Activated CD4-positive, alpha-beta T cell treated with anti-CD3 and anti-CD28 coated beads for 36 hours (primary cell): Measurements from ENCODE around the gene PLPPR1. TPM values are rescaled to one million over a fixed set of nuclear protein-coding genes. Genes with fewer than 3 reads are reported as not detected.
"Not testable (repeated sequence)": the region's sequence is repeated elsewhere in the genome, so short reads cannot be mapped to it uniquely, and the experiment has no call there.

ENCODE experiments used
- ATAC-seq: fragments of 200-7000 bp; cut with Tn5 transposase; one replicate; pipeline ENCODE4 v1.10.0; 2021; ENCODE audit warnings: mild to moderate bottlenecking, moderate library complexity
- CTCF ChIA-PET: fragments of 350-600 bp; sonication (Branson Sonifier 250); formaldehyde crosslinking; loops from one replicate; lab custom pipeline; 2021; ENCODE audit warnings: antibody characterized with exemption; lab: Charles Lee
- POLR2A ChIA-PET: fragments of 350-600 bp; sonication (Branson Sonifier 250); formaldehyde crosslinking; loops from one replicate; lab custom pipeline; 2021; ENCODE audit warnings: antibody characterized with exemption, inconsistent platforms; lab: Charles Lee
- DNase-seq: peaks from one replicate; pipeline ENCODE4 v3.0.0-alpha.2; 2020
- H3K27ac Mint-ChIP-seq: one replicate; pipeline ENCODE4 v1.8.0; 2021; ENCODE audit warnings: mixed read lengths
- H3K27me3 Mint-ChIP-seq: one replicate; pipeline ENCODE4 v1.8.0; 2021; ENCODE audit warnings: mixed read lengths
- H3K36me3 Mint-ChIP-seq: one replicate; pipeline ENCODE4 v1.8.0; 2021; ENCODE audit warnings: low read depth, mixed read lengths
- H3K4me1 Mint-ChIP-seq: one replicate; pipeline ENCODE4 v1.8.0; 2021; ENCODE audit warnings: mixed read lengths
- H3K4me3 Mint-ChIP-seq: one replicate; pipeline ENCODE4 v1.8.0; 2021; ENCODE audit warnings: mild to moderate bottlenecking, moderate library complexity, mixed read lengths
- H3K9me3 Mint-ChIP-seq: one replicate; pipeline ENCODE4 v1.8.0; 2021; ENCODE audit warnings: low read depth, mixed read lengths
- intact Hi-C, 2 experiments: fragments of 100-400 bp; cut with DNase I in 1 of 2; cut with micrococcal nuclease in 1 of 2; formaldehyde crosslinking; loops; one replicate each; pipeline versions ENCODE4 v1.14.2 to v1.15.1; 2022 to 2024; cut with DNase I, micrococcal nuclease
- total RNA-seq, 2 experiments: library from RNA; stranded (reverse); gene quantifications; one replicate each; pipeline ENCODE4 v1.2.3, GENCODE V29; 2021

PLPPR1 gene
- total RNA-seq, 2 experiments from 2014 or later = not detected

DNA sequence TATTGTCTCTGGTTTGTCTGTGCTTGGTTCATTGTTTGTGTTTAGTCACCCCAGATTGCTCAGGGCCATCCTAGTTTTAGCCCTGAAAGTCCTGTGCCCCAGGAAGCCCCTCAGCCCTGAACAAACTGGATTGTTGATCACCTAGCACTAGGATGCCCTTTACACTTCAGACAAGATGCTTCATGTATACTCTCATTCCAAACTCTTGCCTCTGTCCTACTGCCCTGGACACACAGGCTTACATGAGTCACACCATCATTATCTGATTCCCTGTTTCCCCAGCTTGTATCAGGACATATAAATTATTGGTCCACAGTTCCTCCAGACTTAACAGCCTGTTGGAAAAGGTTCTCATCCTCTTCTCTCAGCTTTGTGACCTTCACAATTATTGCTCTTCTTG, 236.2 kb downstream of the PLPPR1 start:
- intact Hi-C loops = no loop called here
- ChIA-PET CTCF (no interaction called here), POLR2A (no interaction called here)
- no peak overlapping the region for H3K27ac Mint-ChIP-seq
- ATAC-seq = no peak
- no peak for DNase-seq
- no peak overlapping the region for H3K4me3 Mint-ChIP-seq
- H3K9me3 Mint-ChIP-seq = no peaks in the 10 kb centered on the region
- peaks cover 3% of the 10 kb centered on the region for H3K27me3 Mint-ChIP-seq
- H3K4me1 Mint-ChIP-seq = no peaks in the 10 kb centered on the region
- H3K36me3 Mint-ChIP-seq = no peaks in the 10 kb centered on the region

GRCh38 chr9:101265261-101265660, 236.7 kb downstream of the PLPPR1 start:
- no peak overlapping the region for H3K27ac Mint-ChIP-seq
- no peak for ATAC-seq
- POLR2A ChIA-PET = no interaction called here
- CTCF ChIA-PET = no interaction called here
- H3K9me3 Mint-ChIP-seq = no peaks in the 10 kb centered on the region
- no peaks in the 10 kb centered on the region for H3K36me3 Mint-ChIP-seq
- intact Hi-C loops = no loop called here
- H3K27me3 Mint-ChIP-seq = peaks cover 3% of the 10 kb centered on the region
- H3K4me1 Mint-ChIP-seq = no peaks in the 10 kb centered on the region
- no peak for DNase-seq
- H3K4me3 Mint-ChIP-seq = no peak overlapping the region

- no peak overlapping the region for H3K4me3 Mint-ChIP-seq
- ATAC-seq (no peak), DNase-seq (no peak)
- CTCF ChIA-PET = no interaction called here
- no peaks in the 10 kb centered on the region for H3K36me3 Mint-ChIP-seq
- no peak overlapping the region for H3K27ac Mint-ChIP-seq
- no peaks in the 10 kb centered on the region for H3K4me1 Mint-ChIP-seq
- H3K27me3 Mint-ChIP-seq = peaks cover 3% of the 10 kb centered on the region
- POLR2A ChIA-PET = no interaction called here
- no peaks in the 10 kb centered on the region for H3K9me3 Mint-ChIP-seq
- intact Hi-C loops = no loop called here
Measured at GRCh38 chr9:101268426-101268825, 239.9 kb downstream of the PLPPR1 start.

DNA sequence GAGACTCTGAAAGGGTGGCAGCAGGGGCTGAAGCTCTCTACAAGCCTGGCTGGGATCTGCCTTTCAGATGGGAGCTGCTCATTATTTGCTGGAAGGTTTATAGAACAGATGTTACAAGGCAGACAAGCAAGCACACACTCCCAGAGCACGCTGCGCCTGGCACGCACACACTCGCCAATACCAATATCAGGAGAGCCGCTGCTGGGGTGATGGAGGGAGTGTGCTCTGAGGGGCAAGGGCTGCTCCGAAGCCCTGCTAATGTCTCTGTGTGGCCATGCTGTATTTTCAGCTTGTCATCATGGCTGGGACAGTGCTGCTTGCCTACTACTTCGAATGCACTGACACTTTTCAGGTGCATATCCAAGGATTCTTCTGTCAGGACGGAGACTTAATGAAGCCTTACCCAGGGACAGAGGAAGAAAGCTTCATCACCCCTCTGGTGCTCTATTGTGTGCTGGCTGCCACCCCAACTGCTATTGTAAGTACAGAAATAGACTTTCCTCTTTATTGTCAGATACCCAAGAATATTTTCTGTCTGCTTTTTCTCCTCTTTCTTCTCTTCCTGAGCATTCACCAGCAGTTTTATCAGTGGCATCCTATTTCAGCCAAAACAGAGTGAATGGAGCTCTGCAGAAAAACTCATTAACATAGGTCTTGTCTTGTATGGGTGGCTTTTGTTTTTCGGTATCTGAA, 241.2 kb downstream of the PLPPR1 start:
- DNase-seq (no peak), ATAC-seq (no peak)
- no peaks in the 10 kb centered on the region for H3K4me1 Mint-ChIP-seq
- no peak overlapping the region for H3K4me3 Mint-ChIP-seq
- intact Hi-C loops = no loop called here
- ChIA-PET POLR2A (no interaction called here), CTCF (interaction anchor here (0.6 kb wide), 1 partner anchor 117 kb away, joined by 3 read pairs; no protein-coding TSS in a partner anchor)
- peaks cover 3% of the 10 kb centered on the region for H3K27me3 Mint-ChIP-seq
- H3K27ac Mint-ChIP-seq = no peak overlapping the region
- no peaks in the 10 kb centered on the region for H3K36me3 Mint-ChIP-seq
- no peaks in the 10 kb centered on the region for H3K9me3 Mint-ChIP-seq

DNA sequence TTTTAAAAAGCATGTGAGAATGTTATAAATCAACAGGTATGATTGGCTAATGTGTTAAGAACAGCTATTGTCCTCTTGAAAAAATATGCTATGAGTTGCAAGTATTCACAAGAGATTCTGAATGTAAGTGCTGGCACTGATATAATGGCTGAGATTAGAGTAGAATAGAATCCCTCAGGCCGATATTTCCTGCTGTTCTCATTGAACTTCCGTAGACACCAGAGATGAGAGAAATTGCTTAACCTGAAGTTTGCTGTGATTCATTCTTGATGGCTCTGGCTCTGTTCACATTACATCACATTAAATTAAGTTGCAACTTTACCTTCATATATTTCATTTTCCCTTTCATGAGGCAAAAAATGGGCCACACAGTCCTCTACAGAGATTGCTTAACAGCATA, 241.8 kb downstream of the PLPPR1 start:
- no peaks in the 10 kb centered on the region for H3K9me3 Mint-ChIP-seq
- ChIA-PET POLR2A (no interaction called here), CTCF (no interaction called here)
- no peaks in the 10 kb centered on the region for H3K4me1 Mint-ChIP-seq
- intact Hi-C loops = no loop called here
- no peak overlapping the region for H3K27ac Mint-ChIP-seq
- H3K36me3 Mint-ChIP-seq = no peaks in the 10 kb centered on the region
- peaks cover 1% of the 10 kb centered on the region for H3K27me3 Mint-ChIP-seq
- DNase-seq (no peak), ATAC-seq (no peak)
- H3K4me3 Mint-ChIP-seq = no peak overlapping the region

DNA sequence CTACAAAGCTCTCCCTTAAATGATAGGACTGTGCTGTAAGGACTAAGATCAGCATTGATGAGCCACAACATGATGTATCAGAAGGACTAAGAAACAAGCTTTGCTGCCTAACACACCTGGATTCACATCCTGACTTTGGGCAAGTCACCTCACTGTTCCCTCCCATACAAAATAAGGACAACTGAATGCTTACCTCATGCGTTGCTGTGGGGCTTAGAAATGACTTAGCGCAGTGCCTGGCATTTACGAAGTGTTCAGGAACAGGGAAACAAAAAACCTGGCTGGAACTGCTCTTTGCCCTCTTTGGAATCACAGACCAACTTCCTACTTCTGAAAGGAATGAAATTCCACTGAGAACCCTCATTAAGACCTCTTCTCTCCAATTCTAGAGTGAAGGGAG, 242.6 kb downstream of the PLPPR1 start:
- Mint-ChIP-seq H3K4me3 (no peak overlapping the region), H3K4me1 (no peaks in the 10 kb centered on the region), H3K36me3 (no peaks in the 10 kb centered on the region), H3K27ac (no peak overlapping the region), H3K27me3 (peaks cover 2% of the 10 kb centered on the region), H3K9me3 (no peaks in the 10 kb centered on the region)
- CTCF ChIA-PET = no interaction called here
- no peak for DNase-seq
- intact Hi-C loops = no loop called here
- no peak for ATAC-seq
- POLR2A ChIA-PET = no interaction called here

- intact Hi-C loops = no loop called here
- ChIA-PET CTCF (no interaction called here), POLR2A (no interaction called here)
- DNase-seq (no peak), ATAC-seq (no peak)
- H3K27ac Mint-ChIP-seq = no peak overlapping the region
- no peaks in the 10 kb centered on the region for H3K4me1 Mint-ChIP-seq
- no peaks in the 10 kb centered on the region for H3K36me3 Mint-ChIP-seq
- no peak overlapping the region for H3K4me3 Mint-ChIP-seq
- H3K9me3 Mint-ChIP-seq = peaks cover 2% of the 10 kb centered on the region
- peaks cover 13% of the 10 kb centered on the region for H3K27me3 Mint-ChIP-seq
Measured at GRCh38 chr9:101274971-101275768, 246.6 kb downstream of the PLPPR1 start.

DNA sequence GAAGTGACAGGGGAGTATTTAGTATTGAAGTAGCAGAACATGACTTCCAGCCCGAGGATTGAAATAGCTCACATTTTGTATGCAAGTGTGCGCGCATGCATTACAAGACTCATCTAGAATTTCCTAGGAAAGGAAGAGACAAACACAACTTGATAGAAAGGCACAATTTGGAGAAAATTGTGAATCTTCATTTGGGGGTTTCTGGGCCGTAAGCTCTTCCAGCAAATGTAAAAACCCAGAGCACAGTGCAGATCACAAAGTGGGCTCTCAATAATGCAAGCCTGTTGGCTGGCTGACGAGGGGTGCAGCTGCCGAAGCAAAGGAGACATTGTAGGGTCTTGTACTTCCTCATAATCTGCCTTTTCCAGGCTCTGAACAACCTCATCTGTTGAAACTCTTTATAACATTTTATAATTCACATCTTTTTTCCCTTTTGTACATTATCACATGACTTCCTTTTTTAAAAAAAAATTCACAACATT, 247.3 kb downstream of the PLPPR1 start:
- H3K27me3 Mint-ChIP-seq = peaks cover 13% of the 10 kb centered on the region
- POLR2A ChIA-PET = no interaction called here
- no peak for ATAC-seq
- H3K4me1 Mint-ChIP-seq = no peaks in the 10 kb centered on the region
- intact Hi-C loops = no loop called here
- no peaks in the 10 kb centered on the region for H3K36me3 Mint-ChIP-seq
- peaks cover 2% of the 10 kb centered on the region for H3K9me3 Mint-ChIP-seq
- DNase-seq = no peak
- H3K27ac Mint-ChIP-seq = no peak overlapping the region
- CTCF ChIA-PET = no interaction called here
- no peak overlapping the region for H3K4me3 Mint-ChIP-seq

- H3K4me1 Mint-ChIP-seq, CTCF ChIA-PET, ATAC-seq: not testable (repeated sequence)
Measured at GRCh38 chr9:101291043-101291442, 262.5 kb downstream of the PLPPR1 start.

DNA sequence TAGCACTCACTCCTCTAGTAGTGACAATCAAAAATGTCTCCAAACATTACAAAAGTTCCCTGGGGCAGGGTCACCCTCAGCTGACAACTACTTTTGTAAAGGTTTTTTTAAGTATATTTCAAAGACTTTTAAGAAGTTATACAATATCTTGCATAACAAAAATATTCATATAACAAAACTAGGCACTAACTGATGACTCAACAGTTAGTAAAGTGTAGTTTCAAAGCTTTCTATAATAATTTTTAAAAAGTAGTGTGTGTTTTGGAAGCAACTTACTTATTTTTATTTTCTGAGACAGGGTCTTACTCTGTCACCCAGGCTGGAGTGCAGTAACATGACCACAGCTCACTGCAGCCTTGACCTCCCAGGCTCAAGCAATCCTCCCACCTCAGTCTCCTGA, 271.4 kb downstream of the PLPPR1 start:
- intact Hi-C loops = no loop called here
- Mint-ChIP-seq H3K4me3 (no peak overlapping the region), H3K36me3 (no peaks in the 10 kb centered on the region), H3K27ac (no peak overlapping the region), H3K27me3 (peaks cover 6% of the 10 kb centered on the region), H3K4me1 (no peaks in the 10 kb centered on the region), H3K9me3 (no peaks in the 10 kb centered on the region)
- ChIA-PET POLR2A (no interaction called here), CTCF (interaction anchor here (0.6 to 2.0 kb wide), 3 partner anchors 12 to 431 kb away, joined by 3 to 4 read pairs (median 4); no protein-coding TSS in a partner anchor)
- ATAC-seq (no peak), DNase-seq (no peak)

More at GRCh38 chr9:101291043-101291442, 262.5 kb downstream of the PLPPR1 start:
- H3K36me3 Mint-ChIP-seq, POLR2A ChIA-PET, H3K27me3 Mint-ChIP-seq, H3K9me3 Mint-ChIP-seq, intact Hi-C loops, DNase-seq, H3K27ac Mint-ChIP-seq, H3K4me3 Mint-ChIP-seq: not testable (repeated sequence)

DNA sequence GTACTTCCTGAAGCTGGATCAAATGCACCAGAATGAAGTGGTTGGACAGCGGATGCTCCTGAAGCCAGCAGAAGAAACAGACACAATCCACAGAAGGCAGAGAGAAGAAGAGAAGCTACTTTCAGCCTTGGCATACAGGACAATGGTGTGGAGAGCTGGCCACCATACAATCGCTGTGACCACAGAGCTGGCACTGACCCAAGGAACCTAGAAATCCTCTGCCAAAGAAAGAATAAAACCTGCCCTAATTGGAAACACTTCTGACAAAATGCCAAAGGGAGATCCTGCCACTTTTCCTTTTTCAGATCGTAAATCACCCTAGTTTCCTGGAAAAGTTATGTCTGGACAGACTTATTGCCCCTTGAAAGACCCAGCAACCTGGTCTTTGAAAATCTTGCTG, 278.5 kb downstream of the PLPPR1 start:
- CTCF ChIA-PET = interaction anchor here (1.4 kb wide), 1 partner anchor 19 kb away, joined by 4 read pairs; no protein-coding TSS in a partner anchor
- no peak for ATAC-seq
- POLR2A ChIA-PET = no interaction called here
- H3K4me1 Mint-ChIP-seq = no peaks in the 10 kb centered on the region
- H3K27me3 Mint-ChIP-seq = peaks cover 11% of the 10 kb centered on the region
- DNase-seq = no peak
- no peak overlapping the region for H3K27ac Mint-ChIP-seq
- no peaks in the 10 kb centered on the region for H3K36me3 Mint-ChIP-seq
- no peaks in the 10 kb centered on the region for H3K9me3 Mint-ChIP-seq
- intact Hi-C loops = no loop called here
- H3K4me3 Mint-ChIP-seq = no peak overlapping the region
